Left colon (tissue), 2 donors: Measurements from ENCODE around the gene CAMK2G. TPM values are rescaled to one million over a fixed set of nuclear protein-coding genes. Genes with fewer than 3 reads are reported as not detected.
"Not testable (repeated sequence)": the region's sequence is repeated elsewhere in the genome, so short reads cannot be mapped to it uniquely, and the experiment has no call there.

Experiments used
- ATAC-seq: fragments of 200-7000 bp; cut with Tn5 transposase; one replicate; pipeline ENCODE4 v1.9.1; 2020; ENCODE audit warnings: mild to moderate bottlenecking, moderate library complexity
- DNase-seq, 2 donors: peaks; one replicate each; pipeline ENCODE4 v3.0.0-alpha.2; 2020
- intact Hi-C, 2 donors: fragments of 100-400 bp; cut with DNase I in 1 of 2; cut with micrococcal nuclease in 1 of 2; formaldehyde crosslinking; loops; one replicate each; pipeline versions ENCODE4 v1.11.2 to v1.14.0; 2022; cut with DNase I, micrococcal nuclease
- total RNA-seq, 2 donors: library from RNA; stranded (reverse); fragmentation: NEBNext Ultra II Directional; extraction: Animal tissue kit (Norgen Biotek cat#: 25700); gene quantifications; one replicate each; pipeline ENCODE4 v1.2.1, GENCODE V29; 2021
- donor health status: DM: no; HTN: no; CAD: no.
- donor health status: DM: yes; HTN: yes; CAD: no.

Gene CAMK2G
- total RNA-seq, 2 donors from 2014 or later, result 52.3 to 56.1 TPM

- no peak for ATAC-seq
- peak; percentile 36 to 63 for DNase-seq
- intact Hi-C loops, result no loop called here
Observed at GRCh38 chr10:73906524-73907447, 32.4 kb upstream of the CAMK2G start.

- intact Hi-C loops, result no loop called here
- ATAC-seq (peak; percentile 40), DNase-seq (no peak)
Observed at GRCh38 chr10:73905256-73906020, 31.1 kb upstream of the CAMK2G start.

- intact Hi-C loops, result no loop called here
- DNase-seq (no peak), ATAC-seq (no peak)
Observed at GRCh38 chr10:73902351-73902750, 28.0 kb upstream of the CAMK2G start.

DNA sequence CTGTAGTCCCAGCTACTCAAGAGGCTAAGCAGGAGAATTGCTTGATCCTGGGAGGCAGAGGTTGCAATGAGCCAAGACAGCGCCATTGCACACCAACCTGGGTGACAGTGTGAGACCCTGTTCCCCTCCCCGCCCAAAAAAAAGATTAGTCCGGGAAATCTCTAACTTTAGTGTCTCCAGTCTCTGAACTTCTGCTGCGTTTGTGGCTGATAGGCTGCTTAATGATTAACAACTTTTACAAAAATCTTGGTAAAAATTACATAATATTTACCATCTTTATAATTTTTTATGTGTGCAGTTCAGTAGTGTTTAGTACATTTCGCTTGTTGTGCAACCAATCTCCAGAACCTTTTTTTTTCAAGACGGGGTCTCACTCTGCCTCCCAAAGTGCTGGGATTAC, 26.9 kb upstream of the CAMK2G start:
- intact Hi-C loops, result no loop called here
- ATAC-seq (no peak), DNase-seq (no peak)

- ATAC-seq (no peak), DNase-seq (no peak)
- intact Hi-C loops, result no loop called here
Observed at GRCh38 chr10:73900064-73900463, 25.7 kb upstream of the CAMK2G start.

DNA sequence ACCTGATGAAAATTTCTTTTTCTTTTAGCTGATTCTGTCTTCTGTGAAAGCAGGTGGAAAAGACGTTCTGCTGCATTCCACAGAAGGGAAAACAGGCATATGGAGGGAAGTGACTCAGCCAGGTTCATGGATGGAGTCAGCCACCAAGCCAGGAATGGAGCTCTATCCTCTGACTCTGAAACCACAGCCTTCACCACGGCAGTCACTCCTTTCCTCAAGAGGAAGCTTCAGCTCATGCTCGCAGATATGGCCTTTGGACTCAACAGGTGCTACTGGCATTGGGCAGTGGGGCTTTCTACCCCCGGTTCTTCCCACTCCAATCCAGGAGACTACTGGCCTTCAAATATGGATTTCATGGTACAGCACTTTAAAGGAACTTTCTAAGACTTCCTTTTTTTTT, 25.1 kb upstream of the CAMK2G start:
- intact Hi-C loops, result no loop called here
- ATAC-seq (peak; percentile 73), DNase-seq (no peak)

DNA sequence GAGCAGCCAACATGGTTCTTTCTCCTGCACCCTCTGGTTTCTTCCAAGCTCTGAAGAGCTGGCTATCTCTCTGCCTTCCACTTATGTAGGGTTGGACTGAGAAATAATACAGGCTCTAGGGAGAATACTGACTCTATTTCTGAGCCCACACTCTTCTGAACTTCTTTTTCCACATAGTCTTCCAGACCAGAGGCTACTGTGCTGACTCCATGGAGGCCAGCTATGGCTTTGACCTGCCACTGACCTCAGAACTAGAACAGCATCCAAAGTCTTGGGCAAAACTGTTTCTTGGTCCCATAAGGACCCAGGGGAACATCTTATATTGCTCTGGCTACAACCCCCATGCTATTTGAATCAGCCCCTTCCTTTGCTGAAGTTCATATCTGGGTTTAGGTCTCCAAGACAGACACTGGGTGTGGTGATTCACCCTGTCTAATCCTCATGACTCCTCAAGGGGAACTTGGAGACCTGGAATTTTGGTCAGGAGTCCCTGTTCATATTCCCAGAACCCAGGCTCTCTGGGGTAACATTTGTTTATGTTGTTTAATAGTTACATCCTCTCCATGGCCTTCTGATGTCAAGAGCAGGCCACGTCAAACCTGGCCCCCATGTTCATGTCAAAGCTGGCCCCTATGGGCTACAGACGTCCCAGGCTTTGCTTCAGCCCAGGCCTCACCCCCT, 24.5 kb upstream of the CAMK2G start:
- ATAC-seq (no peak), DNase-seq (no peak)
- intact Hi-C loops, result no loop called here

- DNase-seq (no peak), ATAC-seq (no peak)
- intact Hi-C loops, result no loop called here
Observed at GRCh38 chr10:73897693-73898092, 23.3 kb upstream of the CAMK2G start.

- intact Hi-C loops, DNase-seq, ATAC-seq: not testable (repeated sequence)
Observed at GRCh38 chr10:73895381-73895780, 21.0 kb upstream of the CAMK2G start.

DNA sequence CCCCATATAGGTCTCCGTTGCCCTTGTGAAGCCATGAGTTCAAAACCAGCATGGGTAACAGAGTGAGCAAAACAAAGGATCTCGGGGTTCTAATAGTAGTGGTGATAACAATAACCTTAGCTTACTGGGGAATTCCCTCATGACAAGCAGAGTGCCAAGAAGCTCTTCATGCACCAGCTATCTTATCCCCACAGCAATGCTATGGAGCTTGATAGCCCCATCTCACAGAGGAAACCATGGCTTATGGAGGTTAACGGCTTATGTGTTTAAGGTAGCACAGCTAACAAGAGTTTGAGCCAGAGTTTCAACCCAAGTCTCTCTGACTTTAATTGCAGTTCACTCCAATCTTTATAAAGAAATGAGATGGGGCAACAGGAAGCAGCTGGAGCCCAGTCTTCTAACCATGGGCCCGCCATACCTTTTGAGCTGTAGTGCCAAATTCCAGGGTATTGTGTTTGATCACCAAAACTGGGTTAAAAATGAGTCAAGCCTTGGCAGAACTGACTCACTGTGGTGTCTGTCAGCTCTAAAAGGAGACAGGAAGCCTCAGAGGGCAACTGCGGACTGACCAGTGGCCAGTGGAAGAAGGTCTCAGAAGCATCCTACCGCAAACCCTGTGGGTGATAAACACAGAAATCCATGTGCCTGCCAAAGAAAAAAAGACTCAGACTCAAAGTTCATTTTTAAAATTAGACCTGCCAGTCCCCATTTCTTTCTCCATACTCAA, 20.1 kb upstream of the CAMK2G start:
- no peak for ATAC-seq
- intact Hi-C loops, result no loop called here

GRCh38 chr10:73893426-73893825, 19.1 kb upstream of the CAMK2G start:
- intact Hi-C loops, result no loop called here
- no peak for DNase-seq
- no peak for ATAC-seq

More for the DNA sequence above, 20.1 kb upstream of the CAMK2G start:
- no peak for DNase-seq

GRCh38 chr10:73892310-73893030, 18.1 kb upstream of the CAMK2G start:
- ATAC-seq (no peak), DNase-seq (no peak)
- intact Hi-C loops, result no loop called here

GRCh38 chr10:73891540-73891939, 17.2 kb upstream of the CAMK2G start:
- intact Hi-C loops, result no loop called here
- ATAC-seq (no peak), DNase-seq (no peak)

DNA sequence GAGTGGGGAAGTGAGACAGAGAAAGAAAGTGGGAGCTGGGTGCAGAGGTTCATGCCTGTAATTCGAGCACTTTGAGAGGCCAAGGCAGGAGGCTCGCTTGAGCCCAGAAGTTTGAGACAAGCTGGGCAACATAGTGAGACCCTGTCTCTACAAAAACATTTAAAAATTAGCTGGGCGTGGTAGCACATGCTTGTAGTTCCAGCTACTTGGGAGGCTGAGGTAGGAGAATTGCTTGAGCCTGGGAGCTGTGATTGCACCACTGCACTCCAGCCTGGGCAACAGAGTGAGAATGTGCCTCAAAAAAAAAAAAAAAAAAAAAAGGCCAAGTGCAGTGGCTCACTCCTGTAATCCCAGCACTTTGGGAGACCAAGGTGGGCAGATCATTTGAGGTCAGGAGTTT, 16.5 kb upstream of the CAMK2G start:
- ATAC-seq, DNase-seq, intact Hi-C loops: not testable (repeated sequence)

- intact Hi-C loops, result no loop called here
- no peak for ATAC-seq
- no peak for DNase-seq
Observed at GRCh38 chr10:73890261-73890660, 15.9 kb upstream of the CAMK2G start.

DNA sequence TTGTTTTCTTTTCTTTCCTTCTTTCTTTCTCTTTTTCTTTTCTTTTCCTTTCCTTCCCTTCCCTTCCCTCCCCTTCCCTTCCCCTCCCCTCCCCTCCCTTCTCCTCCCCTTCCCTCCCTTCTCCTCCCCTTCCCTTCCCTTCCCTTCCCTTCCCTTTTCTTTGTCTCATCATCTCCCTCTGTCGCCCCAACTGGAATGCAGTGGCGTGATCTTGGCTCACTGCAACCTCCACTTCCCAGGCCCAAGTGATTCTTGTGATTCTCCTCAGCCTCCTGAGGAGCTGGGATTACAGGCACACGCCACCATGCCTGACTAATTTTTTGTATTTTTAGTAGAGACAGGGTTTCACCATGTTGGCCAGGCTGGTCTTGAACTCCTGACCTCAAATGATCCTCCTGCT, 15.1 kb upstream of the CAMK2G start:
- intact Hi-C loops, result loop anchor here (5.0 to 10.0 kb wide), 3 partner anchors 53 to 205 kb away; no protein-coding TSS in a partner anchor
- DNase-seq, ATAC-seq: not testable (repeated sequence)

DNA sequence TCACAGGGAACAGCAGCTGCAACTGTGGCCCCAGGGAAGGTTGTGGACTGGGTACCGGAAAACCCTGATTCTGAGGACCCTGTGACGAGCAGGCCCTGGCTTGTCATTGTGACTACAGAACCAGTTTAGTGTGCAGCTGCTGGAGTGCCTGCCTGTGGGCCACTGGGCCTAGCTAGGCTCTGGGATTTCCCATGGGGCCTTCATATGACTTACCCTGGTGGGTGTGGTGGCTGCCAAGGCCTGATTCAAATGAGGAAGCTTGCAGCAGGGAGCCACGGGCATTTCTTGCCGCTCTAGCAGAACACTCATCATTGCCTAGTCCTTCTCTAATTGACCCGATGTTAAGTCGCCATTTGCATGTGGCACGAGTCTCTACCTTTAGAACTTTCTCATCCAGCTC, 14.7 kb upstream of the CAMK2G start:
- ATAC-seq (peak; percentile 68), DNase-seq (peak in 1 of 2 donors; percentile 56)
- intact Hi-C loops, result loop anchor here (5.0 to 10.0 kb wide), 3 partner anchors 53 to 206 kb away; no protein-coding TSS in a partner anchor

DNA sequence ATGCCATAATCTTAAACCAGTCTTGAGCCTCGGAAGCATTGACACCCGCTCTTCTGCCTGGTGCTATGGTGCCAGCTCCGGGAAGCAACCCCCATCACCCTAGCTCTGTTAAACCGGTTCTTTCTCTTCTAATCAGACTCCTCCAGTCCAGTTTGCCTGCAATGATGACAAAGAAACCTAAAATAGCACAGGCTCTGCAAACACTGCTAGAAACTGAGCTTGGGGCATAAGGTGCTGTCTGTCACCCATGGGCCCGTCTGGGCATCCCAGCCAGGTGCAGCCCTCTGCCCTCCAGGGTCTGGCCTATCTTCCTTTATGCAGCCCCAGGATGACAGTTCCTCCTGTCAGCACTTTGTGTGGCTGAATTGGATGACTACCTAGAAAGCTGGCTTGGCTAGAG, 14.2 kb upstream of the CAMK2G start:
- intact Hi-C loops, result loop anchor here (5.0 to 10.0 kb wide), 3 partner anchors 54 to 206 kb away; no protein-coding TSS in a partner anchor
- DNase-seq, result no peak
- ATAC-seq, result peak; percentile 9
